Spinal cord (tissue), 10 donors: Measurements from ENCODE around the gene MTMR11. TPM values are rescaled to one million over a fixed set of nuclear protein-coding genes. Genes with fewer than 3 reads are reported as not detected.
A peak's percentile ranks its signal among the peaks of the same experiment; 100 is the strongest.
"Not testable (repeated sequence)": the region's sequence is repeated elsewhere in the genome, so short reads cannot be mapped to it uniquely, and the experiment has no call there.

Source experiments
- DNase-seq, 6 donors: peaks; one replicate each; pipeline versions ENCODE4 v3.0.0 to v3.0.0-alpha.2; 2013 to 2015; ENCODE audit warnings: low spot score in 6 of 6, low read depth in 4 of 6
- H3K27ac ChIP-seq: one replicate; pipeline ENCODE4 v1.5.1; 2013; ENCODE audit warnings: low read depth, low read length, control low read depth
- H3K27me3 ChIP-seq: one replicate; pipeline ENCODE4 v1.6.1; 2013; ENCODE audit warnings: low read length; ENCODE audit not compliant: control insufficient read depth, insufficient read depth
- H3K36me3 ChIP-seq: one replicate; pipeline ENCODE4 v1.6.1; 2013; ENCODE audit warnings: low read length; ENCODE audit not compliant: control insufficient read depth, insufficient read depth
- H3K4me1 ChIP-seq: one replicate; pipeline ENCODE4 v1.6.1; 2013; ENCODE audit warnings: low read length; ENCODE audit not compliant: control insufficient read depth, insufficient read depth
- H3K4me3 ChIP-seq: one replicate; pipeline ENCODE4 v1.5.1; 2013; ENCODE audit warnings: low read depth, low read length, control low read depth
- H3K9me3 ChIP-seq: one replicate; pipeline ENCODE4 v1.6.1; 2013; ENCODE audit warnings: low read length; ENCODE audit not compliant: control insufficient read depth, insufficient read depth
- WGBS: methylation state at CpG from one replicate; pipeline ENCODE4 v1.1.5; 2013; ENCODE audit warnings: missing lambda C conversion rate; ENCODE audit not compliant: insufficient coverage; 5-methylcytosine and 5-hydroxymethylcytosine counted together
- polyA plus RNA-seq, 2 donors: library from polyadenylated mRNA; unstranded; fragments of 120-200 nt; gene quantifications; one replicate each; pipeline ENCODE4 v1.2.1, GENCODE V29; 2013; ENCODE audit not compliant: insufficient read length in 2 of 2
- total RNA-seq, 2 donors: library from RNA; depleted of rRNA in 1 of 2; stranded (reverse); fragments of 120-200 nt in 1 of 2; fragments of >200 nt in 1 of 2; gene quantifications; one replicate each; pipeline versions ENCODE4 v1.2.3 to v1.2.4, GENCODE V29; 2013 to 2014
- donor health status: healthy.

The MTMR11 gene
- total and polyA plus RNA-seq, 4 donors, result 6.3 to 20.8 (median 13.6) TPM

DNA sequence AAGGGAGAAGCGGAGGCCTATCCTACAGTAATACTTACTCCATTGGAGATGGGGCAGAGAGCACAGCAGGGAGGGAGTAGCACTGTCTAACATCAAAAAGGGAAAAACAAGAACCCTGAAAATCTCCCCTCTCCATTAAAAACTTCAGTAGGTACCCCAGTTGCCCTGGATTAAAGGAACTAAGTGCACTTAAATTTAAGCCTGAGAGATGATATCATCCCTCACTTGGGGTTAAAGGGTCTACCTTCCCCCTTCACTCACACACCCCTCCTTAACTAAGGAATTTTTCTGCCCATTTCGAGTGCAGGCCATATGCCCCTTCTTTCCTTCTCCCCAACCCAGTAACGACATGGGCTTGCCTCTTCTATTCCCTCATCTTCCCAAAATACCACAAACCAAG is 3.7 kb upstream of the MTMR11 start:
- H3K27ac ChIP-seq, result no peak overlapping the region
- no peaks in the 10 kb centered on the region for H3K27me3 ChIP-seq
- no peaks in the 10 kb centered on the region for H3K9me3 ChIP-seq
- H3K4me1 ChIP-seq, result peaks cover 16% of the 10 kb centered on the region
- peaks cover 19% of the 10 kb centered on the region for H3K36me3 ChIP-seq
- H3K4me3 ChIP-seq, result no peak overlapping the region
- WGBS, result 82% methylated on average over 2 of the region's 3 CpGs
- no peak for DNase-seq

DNA sequence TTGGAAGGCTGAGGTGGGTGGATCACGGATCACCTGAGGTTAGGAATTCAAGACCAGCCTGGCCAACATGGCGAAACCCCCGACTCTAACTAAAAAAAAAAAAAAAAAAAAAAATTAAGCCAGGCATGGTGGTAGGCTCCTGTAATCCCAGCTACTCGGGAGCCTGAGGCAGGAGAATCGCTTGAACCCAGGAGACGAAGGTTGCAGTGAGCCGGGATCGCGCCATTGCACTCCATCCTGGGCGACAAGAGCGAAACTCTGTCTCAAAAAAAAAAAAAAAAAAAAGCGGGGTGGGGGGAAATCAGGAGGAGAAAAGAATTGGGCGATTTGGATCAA is 2.0 kb upstream of the MTMR11 start:
- H3K9me3 ChIP-seq, H3K4me3 ChIP-seq: not testable (repeated sequence)
- no CpG with 5 or more reads among the region's 13 CpGs for WGBS

GRCh38 chr1:149937759-149938158 is 1.1 kb upstream of the MTMR11 start:
- Histone ChIP-seq H3K27me3 (no peaks in the 10 kb centered on the region), H3K9me3 (no peaks in the 10 kb centered on the region), H3K36me3 (peaks cover 9% of the 10 kb centered on the region), H3K4me1 (peaks cover 16% of the 10 kb centered on the region), H3K27ac (no peak overlapping the region), H3K4me3 (no peak overlapping the region)
- DNase-seq, result no peak

More for the DNA sequence above, 2.0 kb upstream of the MTMR11 start:
- H3K27ac ChIP-seq, result peak overlapping the region; percentile 51
- not testable (repeated sequence) for DNase-seq, H3K36me3 ChIP-seq, H3K27me3 ChIP-seq
- H3K4me1 ChIP-seq, result peaks cover 16% of the 10 kb centered on the region

GRCh38 chr1:149936992-149937705 is 470 bp upstream of the MTMR11 start:
- WGBS, result 2% methylated on average over 4 of the region's 8 CpGs

DNA sequence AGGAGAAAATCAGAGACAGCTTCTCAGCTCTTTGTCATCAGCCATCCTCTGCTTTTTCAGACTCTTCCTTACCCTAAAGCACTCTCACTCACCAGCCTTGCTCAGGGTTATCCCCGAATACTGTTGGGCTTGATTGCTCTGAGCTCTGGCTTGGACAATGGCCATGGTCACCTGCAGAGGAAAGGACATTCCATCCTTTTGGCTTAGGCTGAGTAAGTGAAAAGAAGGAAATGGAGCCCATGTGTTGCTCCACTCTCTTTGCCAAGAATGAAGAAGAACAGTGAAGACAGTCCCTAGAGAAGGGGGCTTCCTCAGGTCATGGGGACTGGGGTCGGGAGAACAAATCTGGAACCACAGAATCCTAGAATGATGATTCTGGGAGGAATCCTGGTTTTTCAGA is 2.3 kb downstream of the MTMR11 start:
- Histone ChIP-seq H3K36me3 (peaks cover 12% of the 10 kb centered on the region), H3K27me3 (no peaks in the 10 kb centered on the region), H3K4me3 (no peak overlapping the region), H3K4me1 (peaks cover 16% of the 10 kb centered on the region), H3K27ac (no peak overlapping the region), H3K9me3 (no peaks in the 10 kb centered on the region)
- WGBS, result 100% methylated on average over 2 of the region's 2 CpGs
- no peak for DNase-seq

More at GRCh38 chr1:149936992-149937705, 470 bp upstream of the MTMR11 start:
- DNase-seq, result peak in 1 of 6 donors; percentile 8
- Histone ChIP-seq H3K9me3 (no peaks in the 10 kb centered on the region), H3K27ac (peak overlapping the region; percentile 16), H3K36me3 (peaks cover 9% of the 10 kb centered on the region), H3K4me1 (peaks cover 16% of the 10 kb centered on the region), H3K27me3 (no peaks in the 10 kb centered on the region), H3K4me3 (peak overlapping the region; percentile 77)

GRCh38 chr1:149933208-149933607 is 3.5 kb downstream of the MTMR11 start:
- Histone ChIP-seq H3K27me3 (no peaks in the 10 kb centered on the region), H3K27ac (no peak overlapping the region), H3K4me3 (no peak overlapping the region), H3K4me1 (peaks cover 18% of the 10 kb centered on the region), H3K9me3 (no peaks in the 10 kb centered on the region), H3K36me3 (peaks cover 12% of the 10 kb centered on the region)
- 90% methylated on average over 2 of the region's 4 CpGs for WGBS
- no peak for DNase-seq

DNA sequence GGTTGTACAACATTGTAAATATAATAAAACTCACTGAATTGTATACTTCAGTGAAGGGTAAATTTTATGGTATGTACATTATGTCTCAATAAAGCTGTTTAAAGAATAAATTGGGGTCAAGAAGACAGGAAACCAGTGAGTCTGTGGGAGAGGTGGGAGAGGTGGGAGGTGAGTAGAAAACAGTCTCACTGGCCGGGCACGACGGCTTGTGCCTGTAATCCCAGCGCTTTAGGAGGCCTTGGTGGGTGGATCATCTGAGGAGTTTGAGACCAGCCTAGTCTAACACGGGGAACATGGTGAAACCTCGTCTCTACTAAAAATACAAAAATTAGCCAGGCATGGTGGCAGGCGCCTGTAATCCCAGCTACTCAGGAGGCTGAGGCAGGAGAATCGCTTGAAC is 4.2 kb downstream of the MTMR11 start:
- no peak overlapping the region for H3K4me3 ChIP-seq
- no peaks in the 10 kb centered on the region for H3K27me3 ChIP-seq
- DNase-seq, result no peak
- peaks cover 17% of the 10 kb centered on the region for H3K4me1 ChIP-seq
- no peaks in the 10 kb centered on the region for H3K9me3 ChIP-seq
- peaks cover 12% of the 10 kb centered on the region for H3K36me3 ChIP-seq
- H3K27ac ChIP-seq, result no peak overlapping the region
- 94% methylated on average over 4 of the region's 8 CpGs for WGBS

DNA sequence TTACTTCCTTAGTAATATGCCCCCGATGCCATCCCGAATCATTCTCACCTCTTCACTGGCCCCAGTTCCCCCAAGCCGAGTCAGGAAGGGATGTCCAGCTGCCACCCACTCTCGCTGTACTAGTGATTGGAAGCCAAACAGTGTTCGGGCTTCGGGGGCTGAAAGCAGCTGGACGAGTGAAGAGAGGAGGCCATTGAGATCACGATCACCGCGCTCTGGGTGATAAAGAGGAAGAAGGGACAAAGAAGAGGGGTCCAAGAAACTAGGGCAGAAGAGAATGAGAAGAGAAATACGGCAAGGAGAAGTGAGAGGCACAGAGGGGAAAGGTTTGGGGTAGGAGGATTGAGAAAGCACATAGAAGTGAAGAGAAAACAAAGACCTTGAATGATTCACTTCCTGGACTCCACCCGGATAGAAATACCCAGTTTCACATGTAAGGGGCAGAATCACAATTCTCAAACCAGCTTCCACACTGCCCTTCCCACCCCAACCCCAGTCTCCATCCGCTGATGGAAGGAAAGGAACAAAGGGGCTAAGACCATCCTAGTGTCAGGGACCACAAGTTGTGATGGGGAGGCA is 5.4 kb downstream of the MTMR11 start:
- Histone ChIP-seq H3K4me3 (no peak overlapping the region), H3K9me3 (no peaks in the 10 kb centered on the region), H3K27ac (no peak overlapping the region), H3K4me1 (peaks cover 18% of the 10 kb centered on the region), H3K27me3 (no peaks in the 10 kb centered on the region), H3K36me3 (peaks cover 14% of the 10 kb centered on the region)
- no peak for DNase-seq
- WGBS, result 80% methylated on average over 9 of the region's 13 CpGs

DNA sequence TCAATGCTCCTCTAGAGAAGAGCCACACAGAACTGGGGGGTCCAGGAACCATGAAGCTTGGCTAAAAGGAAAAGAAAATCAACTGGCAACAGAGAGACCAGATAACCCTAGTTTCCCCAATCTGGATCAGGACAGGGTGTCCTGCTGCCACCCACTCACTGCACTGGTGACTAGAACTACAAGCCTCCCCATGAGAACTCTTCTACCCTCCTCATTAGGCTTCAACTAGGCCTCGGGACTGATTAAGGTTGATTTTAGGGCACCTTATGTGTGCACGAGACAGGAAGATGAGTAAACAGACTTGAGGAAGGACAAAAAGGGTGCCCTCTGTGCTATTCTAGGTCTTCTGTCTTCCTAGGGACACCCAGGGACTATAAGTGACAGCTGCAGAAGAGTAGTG is 6.8 kb downstream of the MTMR11 start:
- no peak overlapping the region for H3K4me3 ChIP-seq
- peaks cover 28% of the 10 kb centered on the region for H3K36me3 ChIP-seq
- H3K4me1 ChIP-seq, result peaks cover 18% of the 10 kb centered on the region
- no peak overlapping the region for H3K27ac ChIP-seq
- no peak for DNase-seq
- WGBS, result 100% methylated on average over 1 of the region's 2 CpGs
- no peaks in the 10 kb centered on the region for H3K27me3 ChIP-seq
- no peaks in the 10 kb centered on the region for H3K9me3 ChIP-seq

- Histone ChIP-seq H3K9me3 (no peaks in the 10 kb centered on the region), H3K4me1 (peaks cover 18% of the 10 kb centered on the region), H3K27ac (peak overlapping the region; percentile 98), H3K4me3 (peak overlapping the region; percentile 94), H3K36me3 (peaks cover 33% of the 10 kb centered on the region), H3K27me3 (no peaks in the 10 kb centered on the region)
- no CpG with 5 or more reads among the region's 1 CpG for WGBS
- DNase-seq, result no peak
Measured at GRCh38 chr1:149928401-149928724, 8.3 kb downstream of the MTMR11 start.
